ENCODE data around the gene PLEKHB2.
"Not testable (repeated sequence)": the region's sequence is repeated elsewhere in the genome, so short reads cannot be mapped to it uniquely, and the experiment has no call there.

The PLEKHB2 gene

DNA sequence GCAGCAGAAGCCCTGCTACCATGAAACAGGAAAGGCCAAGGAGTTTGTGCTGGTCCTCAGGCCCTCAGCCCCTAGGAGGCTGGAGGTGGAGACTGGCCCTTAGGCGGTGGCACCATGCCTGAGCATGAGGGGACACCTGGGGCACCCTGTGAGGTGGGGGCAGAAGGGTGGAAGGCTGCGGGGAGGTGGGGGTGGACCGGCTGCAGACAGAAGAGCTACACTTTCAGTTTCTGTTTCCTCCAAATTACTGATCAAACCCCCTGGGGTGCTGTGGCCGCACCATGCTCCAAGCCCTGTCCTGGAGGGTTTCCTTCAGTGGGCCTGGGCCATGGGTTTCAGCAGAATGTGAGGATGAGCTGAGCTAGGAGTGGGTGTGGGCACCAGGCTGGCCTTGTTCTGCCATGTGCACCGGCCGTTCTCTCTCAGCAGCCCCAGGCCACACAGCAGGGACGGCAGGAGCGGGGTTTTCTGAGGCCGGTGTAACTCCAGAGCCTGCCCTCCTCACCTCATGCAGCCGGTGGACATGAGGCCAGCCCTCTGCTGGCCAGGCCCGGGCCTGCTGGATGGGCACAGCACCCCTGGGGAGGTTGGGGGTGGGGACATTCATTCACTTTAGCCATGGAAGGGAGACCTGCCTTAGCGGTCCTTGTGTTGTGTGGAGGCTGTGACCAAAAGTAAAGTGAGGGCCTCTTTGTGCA, 51.5 kb downstream of the PLEKHB2 start:
- TF ChIP-seq, protein P1, sequence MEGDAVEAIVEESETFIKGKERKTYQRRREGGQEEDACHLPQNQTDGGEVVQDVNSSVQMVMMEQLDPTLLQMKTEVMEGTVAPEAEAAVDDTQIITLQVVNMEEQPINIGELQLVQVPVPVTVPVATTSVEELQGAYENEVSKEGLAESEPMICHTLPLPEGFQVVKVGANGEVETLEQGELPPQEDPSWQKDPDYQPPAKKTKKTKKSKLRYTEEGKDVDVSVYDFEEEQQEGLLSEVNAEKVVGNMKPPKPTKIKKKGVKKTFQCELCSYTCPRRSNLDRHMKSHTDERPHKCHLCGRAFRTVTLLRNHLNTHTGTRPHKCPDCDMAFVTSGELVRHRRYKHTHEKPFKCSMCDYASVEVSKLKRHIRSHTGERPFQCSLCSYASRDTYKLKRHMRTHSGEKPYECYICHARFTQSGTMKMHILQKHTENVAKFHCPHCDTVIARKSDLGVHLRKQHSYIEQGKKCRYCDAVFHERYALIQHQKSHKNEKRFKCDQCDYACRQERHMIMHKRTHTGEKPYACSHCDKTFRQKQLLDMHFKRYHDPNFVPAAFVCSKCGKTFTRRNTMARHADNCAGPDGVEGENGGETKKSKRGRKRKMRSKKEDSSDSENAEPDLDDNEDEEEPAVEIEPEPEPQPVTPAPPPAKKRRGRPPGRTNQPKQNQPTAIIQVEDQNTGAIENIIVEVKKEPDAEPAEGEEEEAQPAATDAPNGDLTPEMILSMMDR (IDR thresholded peaks at IDR 0.05) = no peak
- no peak for TF ChIP-seq ZFX (IDR thresholded peaks at IDR 0.05; ENCODE audit: borderline replicate concordance)
- no peak overlapping the region for H3K27ac ChIP-seq

DNA sequence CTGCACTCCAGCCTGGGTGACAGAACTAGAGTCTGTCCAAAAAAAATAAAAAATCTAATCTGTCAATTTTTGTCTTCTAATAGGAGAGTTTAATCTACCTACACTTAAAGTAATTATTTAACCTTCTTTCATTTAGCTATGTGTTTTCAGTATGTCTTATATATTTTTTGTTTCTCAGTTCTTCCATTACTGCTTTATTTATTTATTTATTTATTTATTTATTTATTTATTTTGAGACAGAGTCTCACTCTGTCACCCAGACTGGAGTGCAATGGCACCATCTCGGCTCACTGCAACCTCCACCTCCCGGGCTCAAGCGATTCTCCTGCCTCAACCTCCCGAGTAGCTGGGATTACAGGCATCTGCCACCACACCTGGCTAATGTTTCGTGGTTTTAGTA, 60.4 kb downstream of the PLEKHB2 start:
- not testable (repeated sequence) for H3K27ac ChIP-seq

GRCh38 chr2:131168538-131168937, 63.4 kb downstream of the PLEKHB2 start:
- H3K27ac ChIP-seq = no peak overlapping the region
- no peak for TF ChIP-seq ZFX (IDR thresholded peaks at IDR 0.05; ENCODE audit: borderline replicate concordance)

DNA sequence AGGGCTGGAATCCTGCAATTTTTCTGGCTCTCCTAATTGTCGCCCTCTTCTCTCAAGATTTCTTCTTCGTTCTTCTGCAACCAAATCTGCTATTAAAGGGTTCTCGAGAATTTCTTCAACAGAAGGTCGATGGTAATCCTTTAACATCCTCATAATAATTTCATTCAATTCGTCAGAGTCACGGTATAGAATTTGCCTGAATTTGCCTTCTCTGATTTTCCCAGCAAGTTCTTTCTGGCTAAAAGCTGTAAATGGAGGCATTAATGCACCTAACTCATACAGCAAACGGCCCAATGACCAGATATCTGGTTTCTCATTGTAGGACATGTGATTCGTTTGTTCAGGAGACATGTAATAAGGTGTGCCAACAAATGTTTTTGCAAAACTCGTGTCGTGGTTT, 72.9 kb downstream of the PLEKHB2 start:
- H3K27ac ChIP-seq = not testable (repeated sequence)

DNA sequence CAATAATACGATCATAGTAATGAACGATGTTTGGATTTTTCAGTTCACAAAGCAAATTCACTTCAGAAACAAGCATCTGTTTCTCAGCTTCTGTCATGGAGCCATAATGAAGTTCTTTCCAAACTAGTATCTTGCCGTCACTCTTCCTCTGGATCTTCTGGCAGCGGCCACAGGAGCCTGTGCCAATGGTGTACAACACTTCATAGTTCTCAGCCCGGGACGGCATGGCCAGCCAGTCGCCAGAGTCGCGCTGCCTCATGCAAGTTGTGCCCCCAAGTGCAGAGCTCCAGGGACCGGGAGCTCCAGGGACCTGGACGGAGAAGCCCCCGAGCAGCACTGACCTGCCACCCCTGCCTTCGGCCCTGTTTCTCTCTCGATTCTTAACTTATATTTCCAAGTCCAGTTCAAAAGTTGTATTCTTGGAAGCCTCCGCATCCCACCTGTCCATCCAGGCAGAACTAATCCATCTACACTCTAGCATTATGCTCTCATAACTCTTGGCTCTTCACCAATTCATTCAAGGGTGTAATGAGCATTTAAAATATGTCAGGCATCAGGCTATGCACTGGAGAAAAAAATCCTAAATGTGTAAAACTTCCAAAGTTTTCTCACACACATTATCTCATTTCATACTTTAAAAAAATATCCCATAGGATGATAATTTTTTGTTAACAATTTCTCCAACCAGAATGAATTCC, 73.7 kb downstream of the PLEKHB2 start:
- not testable (repeated sequence) for H3K27ac ChIP-seq

GRCh38 chr2:131181451-131181850, 76.3 kb downstream of the PLEKHB2 start:
- H3K27ac ChIP-seq = not testable (repeated sequence)

DNA sequence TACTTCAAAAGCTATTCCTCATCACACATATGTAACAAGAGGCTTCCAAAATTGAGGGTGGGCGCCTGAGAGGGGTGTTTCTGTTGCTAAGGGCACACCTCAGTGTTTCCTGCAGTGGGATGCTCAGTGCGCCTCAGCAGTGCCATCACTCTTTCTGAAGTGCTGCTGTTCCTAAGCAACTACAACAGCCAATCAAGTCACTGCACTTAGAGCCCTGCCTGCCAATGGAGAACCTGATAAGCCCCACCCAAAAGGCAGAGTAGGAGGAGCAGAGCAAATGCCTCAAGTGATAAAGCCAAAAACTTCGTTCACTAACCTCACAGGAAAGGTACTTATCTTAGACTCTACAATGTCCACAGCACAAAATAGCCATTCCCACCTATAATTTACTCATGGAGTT, 88.3 kb downstream of the PLEKHB2 start:
- H3K27ac ChIP-seq = not testable (repeated sequence)

- H3K27ac ChIP-seq = not testable (repeated sequence)
These were observed 91.0 kb downstream of the PLEKHB2 start for GRCh38 chr2:131196186-131196585.
